Measurements from ENCODE around the gene MARS1. TPM values are rescaled to one million over a fixed set of nuclear protein-coding genes. Genes with fewer than 3 reads are reported as not detected.

The MARS1 gene
- total RNA-seq, 4 donors from 2014 or later, result 54.2 to 94.6 (median 69.6) TPM

DNA sequence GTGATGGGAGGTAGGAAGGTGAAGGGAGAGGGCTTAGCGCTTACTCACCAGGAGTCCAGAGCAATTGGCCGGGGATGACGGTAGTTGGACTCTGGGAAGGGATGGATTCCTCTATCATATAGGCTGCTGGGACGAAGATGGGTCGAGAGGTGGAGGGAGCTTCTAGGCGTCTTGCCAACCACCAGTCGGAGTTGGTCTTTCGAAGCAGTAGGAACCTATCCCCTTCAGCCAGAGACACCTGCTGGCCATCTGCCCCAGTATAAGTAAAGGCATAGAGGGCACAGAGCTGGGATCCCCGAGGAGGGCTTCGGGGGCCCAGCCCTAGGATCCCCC, 8.9 kb upstream of the MARS1 start:
- TF ChIP-seq, protein P1, sequence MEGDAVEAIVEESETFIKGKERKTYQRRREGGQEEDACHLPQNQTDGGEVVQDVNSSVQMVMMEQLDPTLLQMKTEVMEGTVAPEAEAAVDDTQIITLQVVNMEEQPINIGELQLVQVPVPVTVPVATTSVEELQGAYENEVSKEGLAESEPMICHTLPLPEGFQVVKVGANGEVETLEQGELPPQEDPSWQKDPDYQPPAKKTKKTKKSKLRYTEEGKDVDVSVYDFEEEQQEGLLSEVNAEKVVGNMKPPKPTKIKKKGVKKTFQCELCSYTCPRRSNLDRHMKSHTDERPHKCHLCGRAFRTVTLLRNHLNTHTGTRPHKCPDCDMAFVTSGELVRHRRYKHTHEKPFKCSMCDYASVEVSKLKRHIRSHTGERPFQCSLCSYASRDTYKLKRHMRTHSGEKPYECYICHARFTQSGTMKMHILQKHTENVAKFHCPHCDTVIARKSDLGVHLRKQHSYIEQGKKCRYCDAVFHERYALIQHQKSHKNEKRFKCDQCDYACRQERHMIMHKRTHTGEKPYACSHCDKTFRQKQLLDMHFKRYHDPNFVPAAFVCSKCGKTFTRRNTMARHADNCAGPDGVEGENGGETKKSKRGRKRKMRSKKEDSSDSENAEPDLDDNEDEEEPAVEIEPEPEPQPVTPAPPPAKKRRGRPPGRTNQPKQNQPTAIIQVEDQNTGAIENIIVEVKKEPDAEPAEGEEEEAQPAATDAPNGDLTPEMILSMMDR (IDR thresholded peaks at IDR 0.05), result no peak
- TF ChIP-seq POLR2A (IDR thresholded peaks at IDR 0.05), result no peak
- no peaks in the 10 kb centered on the region for H3K36me3 ChIP-seq
- DNase-seq, result no peak
- intact Hi-C loops (cut with DNase I), result no loop called here
- H3K27ac ChIP-seq, result peak overlapping the region; percentile 57 to 87 (median 71)
- WGBS, 2 donors, result 81 to 84% methylated on average over 5 to 10 of the region's 10 CpGs
- H3K4me1 ChIP-seq, result peaks cover 16 to 35% (median 18%) of the 10 kb centered on the region in 3 donors
- H3K4me3 ChIP-seq, result peak overlapping the region in 2 of 4 donors; percentile 42 to 62
- H3K9me3 ChIP-seq, result no peaks in the 10 kb centered on the region
- H3K27me3 ChIP-seq, result peaks cover 8 to 72% (median 17%) of the 10 kb centered on the region in 4 donors

DNA sequence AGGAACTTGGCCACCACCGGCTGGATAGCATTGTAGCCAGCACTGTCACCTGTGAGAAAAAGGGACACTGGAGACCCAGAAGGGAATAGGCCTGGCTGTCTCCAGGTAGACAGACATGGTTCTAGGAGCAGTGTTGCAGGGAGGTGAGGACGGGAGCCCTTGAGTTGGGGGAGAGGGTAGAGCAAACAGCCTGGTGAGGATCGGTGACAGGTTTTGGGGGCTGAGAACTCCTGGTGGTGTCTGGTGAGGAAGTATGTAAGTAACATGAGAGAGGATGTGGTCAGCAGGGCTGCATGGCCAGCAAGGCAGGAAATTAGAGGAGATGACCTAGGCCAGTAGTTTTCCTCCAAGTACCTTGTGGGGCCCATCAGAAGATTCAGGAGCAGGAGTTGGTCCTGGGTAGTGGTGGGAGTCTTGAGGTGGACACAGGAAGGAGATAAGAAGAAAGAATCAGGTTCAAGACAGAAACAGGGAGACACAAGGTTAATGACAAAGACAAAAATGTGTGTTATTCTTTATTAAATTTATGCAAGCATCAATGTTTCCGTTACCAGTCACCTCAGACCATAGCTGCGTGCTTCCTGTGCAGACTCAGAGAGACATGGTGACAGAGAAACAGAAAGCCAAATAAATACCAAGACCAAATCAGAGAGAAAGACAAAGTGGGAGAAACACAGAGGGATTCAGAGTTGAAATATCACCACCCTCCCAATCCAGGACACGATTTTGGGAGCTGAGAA, 8.3 kb upstream of the MARS1 start, which contains the start of gene ARHGAP9:
Gene ARHGAP9, minus strand, starts transcription at position 491 of the 740 bp plus-strand sequence. Its CDS starts 460 bp downstream, at position 31.
- peaks cover 8 to 67% (median 15%) of the 10 kb centered on the region in 4 donors for H3K27me3 ChIP-seq

DNA sequence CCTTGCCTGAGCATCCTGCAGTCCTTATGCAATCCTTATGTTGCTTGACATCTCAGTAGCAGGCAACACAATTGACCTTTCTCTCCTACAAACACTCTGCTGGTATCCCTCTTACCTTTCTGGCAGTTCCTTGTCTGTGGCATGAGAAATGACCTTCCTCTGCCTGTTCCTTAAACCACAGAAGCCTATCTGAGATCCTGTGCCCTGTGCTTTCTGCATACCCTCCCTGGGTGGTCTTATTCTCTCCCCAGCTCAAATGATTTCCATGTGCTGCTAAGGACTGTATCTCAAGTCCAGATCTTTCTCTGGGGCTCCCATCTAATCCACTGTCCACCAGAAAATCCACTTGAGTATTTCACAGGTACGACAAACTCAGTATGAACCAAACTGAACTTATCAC, 6.2 kb upstream of the MARS1 start:
- H3K27ac ChIP-seq, result no peak overlapping the region
- WGBS, 2 donors, result 89 to 100% methylated on average over 1 of the region's 1 CpG
- peaks cover 0 to 15% (median 0%) of the 10 kb centered on the region in 3 donors for H3K4me1 ChIP-seq
- DNase-seq, result no peak
- no peaks in the 10 kb centered on the region for H3K9me3 ChIP-seq
- no peaks in the 10 kb centered on the region for H3K36me3 ChIP-seq
- H3K4me3 ChIP-seq, result no peak overlapping the region
- H3K27me3 ChIP-seq, result peaks cover 0 to 45% (median under 1%) of the 10 kb centered on the region in 4 donors
- no peak for TF ChIP-seq POLR2A (IDR thresholded peaks at IDR 0.05)
- TF ChIP-seq, protein P1 (IDR thresholded peaks at IDR 0.05), result no peak
- intact Hi-C loops (cut with DNase I), result no loop called here

More for the DNA sequence above, 8.3 kb upstream of the MARS1 start, which contains the start of gene ARHGAP9:
- intact Hi-C loops (cut with DNase I), result no loop called here
- no peaks in the 10 kb centered on the region for H3K36me3 ChIP-seq
- TF ChIP-seq, protein P1 (IDR thresholded peaks at IDR 0.05), result no peak
- TF ChIP-seq POLR2A (IDR thresholded peaks at IDR 0.05), result no peak
- 41 to 50% methylated on average over 5 of the region's 6 CpGs for WGBS, 2 donors
- peak within 1 kb of the TSS; percentile 57 to 87 (median 71) for H3K27ac ChIP-seq
- H3K4me1 ChIP-seq, result peaks cover 16 to 35% (median 18%) of the 10 kb centered on the region in 3 donors
- H3K4me3 ChIP-seq, result peak within 1 kb of the TSS in 2 of 4 donors; percentile 42 to 62
- no peak for DNase-seq
- no peaks in the 10 kb centered on the region for H3K9me3 ChIP-seq

DNA sequence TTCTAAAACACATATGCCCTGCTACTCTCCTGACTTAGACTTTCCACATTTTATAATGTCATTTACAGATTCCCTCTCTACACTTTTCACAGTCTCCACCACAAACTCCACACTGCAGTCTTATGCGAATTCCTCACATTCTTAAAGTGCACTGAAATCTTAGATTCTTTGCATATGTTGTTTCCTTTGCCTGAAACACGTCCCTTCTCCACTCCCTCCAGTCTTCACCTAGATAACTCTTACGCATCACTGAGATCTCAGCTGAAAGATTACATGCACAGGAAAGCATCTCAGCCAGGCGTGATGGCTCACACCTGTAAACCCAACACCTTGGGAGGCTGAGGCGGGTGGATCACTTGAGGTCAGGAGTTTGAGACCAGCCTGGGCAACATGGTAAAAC, 4.4 kb upstream of the MARS1 start:
- Histone ChIP-seq H3K4me3 (no peak overlapping the region), H3K4me1 (peaks cover 0 to 21% (median 0%) of the 10 kb centered on the region in 3 donors), H3K36me3 (no peaks in the 10 kb centered on the region), H3K9me3 (no peaks in the 10 kb centered on the region), H3K27ac (no peak overlapping the region), H3K27me3 (peaks cover 0 to 28% (median 0%) of the 10 kb centered on the region in 4 donors)
- 60 to 64% methylated on average over 5 of the region's 5 CpGs for WGBS, 2 donors
- intact Hi-C loops (cut with DNase I), result no loop called here
- DNase-seq, result no peak
- TF ChIP-seq, protein P1 (IDR thresholded peaks at IDR 0.05), result no peak
- TF ChIP-seq POLR2A (IDR thresholded peaks at IDR 0.05), result no peak

DNA sequence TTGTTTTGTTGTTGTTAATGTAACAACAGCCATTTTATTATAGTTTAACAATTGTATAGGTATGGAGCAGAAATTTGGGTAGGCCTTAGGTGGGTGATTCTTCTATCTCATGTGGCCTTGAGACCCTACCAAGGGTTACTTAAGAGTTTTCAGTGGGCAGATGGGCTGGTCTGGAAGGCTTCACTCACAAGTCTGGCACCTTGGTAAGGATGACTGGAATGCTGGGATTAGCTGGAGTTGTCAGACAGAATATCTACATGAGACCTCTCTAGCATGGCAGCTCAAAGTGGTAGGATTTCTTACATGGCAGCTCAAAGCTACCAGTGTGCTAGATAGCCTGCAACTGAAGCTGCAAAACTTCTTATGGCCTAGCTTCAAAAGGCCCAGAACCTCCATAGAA, 2.2 kb upstream of the MARS1 start:
- intact Hi-C loops (cut with DNase I), result no loop called here
- Histone ChIP-seq H3K4me1 (peaks cover 5 to 23% (median 10%) of the 10 kb centered on the region in 3 donors), H3K9me3 (no peaks in the 10 kb centered on the region), H3K4me3 (no peak overlapping the region), H3K36me3 (peaks cover 5 to 16% (median 6%) of the 10 kb centered on the region in 3 donors), H3K27ac (no peak overlapping the region), H3K27me3 (peaks cover 0 to 14% (median 0%) of the 10 kb centered on the region in 4 donors)
- TF ChIP-seq POLR2A (IDR thresholded peaks at IDR 0.05), result no peak
- no peak for DNase-seq

Data from esophagus squamous epithelium (tissue), 5 donors.